ENCODE results near the gene RAD52. TPM values are rescaled to one million over a fixed set of nuclear protein-coding genes. Genes with fewer than 3 reads are reported as not detected.

Gene RAD52
- total RNA-seq, 1 experiment from 2014 or later = 19.2 TPM

GRCh38 chr12:946631-947030, 2.9 kb downstream of the RAD52 start:
- no peak for ATAC-seq
- H3K4me3 Mint-ChIP-seq = no peak overlapping the region; the same call in 1 of the 2 replicates
- peaks cover 21% of the 10 kb centered on the region for H3K36me3 Mint-ChIP-seq
- no peaks in the 10 kb centered on the region for H3K27me3 Mint-ChIP-seq (ENCODE audit: low read depth)
- CTCF ChIA-PET = no interaction called here
- DNase-seq (ENCODE audit: low spot score) = no peak
- H3K9me3 Mint-ChIP-seq = no peaks in the 10 kb centered on the region
- peaks cover 9% of the 10 kb centered on the region for H3K4me1 Mint-ChIP-seq
- H3K27ac Mint-ChIP-seq = peak overlapping the region; percentile 66; the same call in 1 of the 2 replicates
- TF ChIP-seq GRHL2 (CRISPR knock-in tag; IDR thresholded peaks at IDR 0.05; ENCODE audit: insufficient replicate concordance, severe bottlenecking) = no peak
- TF ChIP-seq MYBL2 (CRISPR knock-in tag; IDR thresholded peaks at IDR 0.05) = no peak
- no peak for TF ChIP-seq CREB1 (CRISPR knock-in tag; IDR thresholded peaks at IDR 0.05)
- POLR2A ChIA-PET = no interaction called here

- H3K9me3 Mint-ChIP-seq = no peaks in the 10 kb centered on the region
- no peaks in the 10 kb centered on the region for H3K27me3 Mint-ChIP-seq (ENCODE audit: low read depth)
- peaks cover 9% of the 10 kb centered on the region for H3K4me1 Mint-ChIP-seq
- CTCF ChIA-PET = no interaction called here
- no peak overlapping the region for H3K4me3 Mint-ChIP-seq
- POLR2A ChIA-PET = no interaction called here
- TF ChIP-seq IRF2 (CRISPR knock-in tag; IDR thresholded peaks at IDR 0.05; ENCODE audit: borderline replicate concordance, low read depth) (no peak), FOXK1 (CRISPR knock-in tag; IDR thresholded peaks at IDR 0.05) (no peak), HMGA2 (CRISPR knock-in tag; IDR thresholded peaks at IDR 0.05) (no peak), PRDM15 (CRISPR knock-in tag; IDR thresholded peaks at IDR 0.05) (no peak), CREB1 (CRISPR knock-in tag; IDR thresholded peaks at IDR 0.05) (no peak), JAZF1 (CRISPR knock-in tag; IDR thresholded peaks at IDR 0.05) (no peak)
- H3K36me3 Mint-ChIP-seq = peaks cover 21% of the 10 kb centered on the region
- H3K27ac Mint-ChIP-seq = no peak overlapping the region
- DNase-seq (ENCODE audit: low spot score) = no peak
- no peak for ATAC-seq
Observed at GRCh38 chr12:946212-946611, 3.3 kb downstream of the RAD52 start.

GRCh38 chr12:944211-944610, 5.3 kb downstream of the RAD52 start:
- TF ChIP-seq PRRX2 (CRISPR knock-in tag; IDR thresholded peaks at IDR 0.05) (no peak), NFYB (CRISPR knock-in tag; conservative IDR thresholded peaks at IDR 0.05; ENCODE audit: low read depth) (no peak), USF2 (CRISPR knock-in tag; IDR thresholded peaks at IDR 0.05) (no peak), ZNF423 (CRISPR knock-in tag; IDR thresholded peaks at IDR 0.05) (no peak)
- H3K36me3 Mint-ChIP-seq = peaks cover 36% of the 10 kb centered on the region
- no peak overlapping the region for H3K4me3 Mint-ChIP-seq
- no peaks in the 10 kb centered on the region for H3K9me3 Mint-ChIP-seq
- ChIA-PET CTCF (no interaction called here), POLR2A (no interaction called here)
- H3K4me1 Mint-ChIP-seq = peaks cover 9% of the 10 kb centered on the region
- peak overlapping the region; percentile 29; the same call in 1 of the 2 replicates for H3K27ac Mint-ChIP-seq
- ATAC-seq (no peak), DNase-seq (ENCODE audit: low spot score) (no peak)
- H3K27me3 Mint-ChIP-seq (ENCODE audit: low read depth) = no peaks in the 10 kb centered on the region

- H3K27me3 Mint-ChIP-seq (ENCODE audit: low read depth) = no peaks in the 10 kb centered on the region
- ATAC-seq (no peak), DNase-seq (ENCODE audit: low spot score) (no peak)
- POLR2A ChIA-PET = no interaction called here
- H3K27ac Mint-ChIP-seq = no peak overlapping the region; the same call in 1 of the 2 replicates
- CTCF ChIA-PET = no interaction called here
- peaks cover 2% of the 10 kb centered on the region for H3K4me1 Mint-ChIP-seq
- H3K9me3 Mint-ChIP-seq = no peaks in the 10 kb centered on the region
- H3K4me3 Mint-ChIP-seq = no peak overlapping the region
- TF ChIP-seq NR1H2 (CRISPR knock-in tag; IDR thresholded peaks at IDR 0.05) = no peak
- no peak for TF ChIP-seq ZBTB43 (CRISPR knock-in tag; IDR thresholded peaks at IDR 0.05)
- TF ChIP-seq JUN (CRISPR knock-in tag; IDR thresholded peaks at IDR 0.05) = no peak
- H3K36me3 Mint-ChIP-seq = peaks cover 42% of the 10 kb centered on the region
Observed at GRCh38 chr12:943051-943450, 6.4 kb downstream of the RAD52 start.

Measured in WTC11 (cell line).